Measurements from ENCODE around the gene SELENOO.

DNA sequence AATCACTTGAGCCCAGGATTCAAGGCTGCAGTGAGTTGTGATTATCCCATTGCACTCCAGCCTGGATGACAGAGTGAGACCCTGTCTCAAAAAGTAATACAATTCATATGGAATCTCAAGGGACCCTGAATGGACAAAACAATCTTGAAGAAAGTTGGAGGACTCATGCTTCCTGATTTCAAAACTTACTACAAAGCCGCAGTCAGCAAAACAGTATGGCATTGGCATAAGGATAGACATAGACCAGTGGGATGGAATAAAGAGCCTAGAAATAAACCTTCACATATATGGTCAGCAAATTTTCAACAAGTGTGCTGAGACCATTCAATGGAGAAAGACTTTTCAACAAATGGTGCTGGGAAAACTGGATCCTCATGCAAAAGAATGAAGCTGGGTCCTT is 2.5 kb downstream of the SELENOO start:
- TF ChIP-seq, protein P1, sequence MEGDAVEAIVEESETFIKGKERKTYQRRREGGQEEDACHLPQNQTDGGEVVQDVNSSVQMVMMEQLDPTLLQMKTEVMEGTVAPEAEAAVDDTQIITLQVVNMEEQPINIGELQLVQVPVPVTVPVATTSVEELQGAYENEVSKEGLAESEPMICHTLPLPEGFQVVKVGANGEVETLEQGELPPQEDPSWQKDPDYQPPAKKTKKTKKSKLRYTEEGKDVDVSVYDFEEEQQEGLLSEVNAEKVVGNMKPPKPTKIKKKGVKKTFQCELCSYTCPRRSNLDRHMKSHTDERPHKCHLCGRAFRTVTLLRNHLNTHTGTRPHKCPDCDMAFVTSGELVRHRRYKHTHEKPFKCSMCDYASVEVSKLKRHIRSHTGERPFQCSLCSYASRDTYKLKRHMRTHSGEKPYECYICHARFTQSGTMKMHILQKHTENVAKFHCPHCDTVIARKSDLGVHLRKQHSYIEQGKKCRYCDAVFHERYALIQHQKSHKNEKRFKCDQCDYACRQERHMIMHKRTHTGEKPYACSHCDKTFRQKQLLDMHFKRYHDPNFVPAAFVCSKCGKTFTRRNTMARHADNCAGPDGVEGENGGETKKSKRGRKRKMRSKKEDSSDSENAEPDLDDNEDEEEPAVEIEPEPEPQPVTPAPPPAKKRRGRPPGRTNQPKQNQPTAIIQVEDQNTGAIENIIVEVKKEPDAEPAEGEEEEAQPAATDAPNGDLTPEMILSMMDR (IDR thresholded peaks at IDR 0.05): no peak
- TF ChIP-seq, protein P2, sequence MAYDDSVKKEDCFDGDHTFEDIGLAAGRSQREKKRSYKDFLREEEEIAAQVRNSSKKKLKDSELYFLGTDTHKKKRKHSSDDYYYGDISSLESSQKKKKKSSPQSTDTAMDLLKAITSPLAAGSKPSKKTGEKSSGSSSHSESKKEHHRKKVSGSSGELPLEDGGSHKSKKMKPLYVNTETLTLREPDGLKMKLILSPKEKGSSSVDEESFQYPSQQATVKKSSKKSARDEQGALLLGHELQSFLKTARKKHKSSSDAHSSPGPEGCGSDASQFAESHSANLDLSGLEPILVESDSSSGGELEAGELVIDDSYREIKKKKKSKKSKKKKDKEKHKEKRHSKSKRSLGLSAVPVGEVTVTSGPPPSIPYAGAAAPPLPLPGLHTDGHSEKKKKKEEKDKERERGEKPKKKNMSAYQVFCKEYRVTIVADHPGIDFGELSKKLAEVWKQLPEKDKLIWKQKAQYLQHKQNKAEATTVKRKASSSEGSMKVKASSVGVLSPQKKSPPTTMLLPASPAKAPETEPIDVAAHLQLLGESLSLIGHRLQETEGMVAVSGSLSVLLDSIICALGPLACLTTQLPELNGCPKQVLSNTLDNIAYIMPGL (CRISPR knock-in tag; IDR thresholded peaks at IDR 0.05): no peak
- no peak for TF ChIP-seq FOXK1 (CRISPR knock-in tag; IDR thresholded peaks at IDR 0.05)
- TF ChIP-seq, protein P3, sequence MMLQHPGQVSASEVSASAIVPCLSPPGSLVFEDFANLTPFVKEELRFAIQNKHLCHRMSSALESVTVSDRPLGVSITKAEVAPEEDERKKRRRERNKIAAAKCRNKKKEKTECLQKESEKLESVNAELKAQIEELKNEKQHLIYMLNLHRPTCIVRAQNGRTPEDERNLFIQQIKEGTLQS (CRISPR knock-in tag; conservative IDR thresholded peaks at IDR 0.05): no peak

All from WTC11 (cell line).